ENCODE measurements around the gene MYO16. TPM values are rescaled to one million over a fixed set of nuclear protein-coding genes. Genes with fewer than 3 reads are reported as not detected.

The MYO16 gene
- total RNA-seq, 1 experiment from 2014 or later, result 0.49 TPM

GRCh38 chr13:109126891-109127641 is 497.7 kb downstream of the MYO16 start:
- intact Hi-C loops (cut with micrococcal nuclease; ENCODE audit: unreplicated experiment), result no loop called here
- BruUV-seq (replicated peaks), result no TSS peak
- DNase-seq (ENCODE audit: low spot score), result no peak
- TF ChIP-seq EZH2 (IDR thresholded peaks at IDR 0.05; ENCODE audit: borderline replicate concordance, low read depth, low read length, poor library complexity, severe bottlenecking) (no peak), CTCF (conservative IDR thresholded peaks at IDR 0.05; ENCODE audit: low read depth, low read length) (no peak)
- CTCF ChIA-PET, result no interaction called here
- POLR2A ChIA-PET (ENCODE audit: low non-redundant PET), result no interaction called here
- no peaks in the 10 kb centered on the region for H3K9me3 ChIP-seq (ENCODE audit: low read depth, low read length, poor library complexity, severe bottlenecking)
- peaks cover 60% of the 10 kb centered on the region for H3K4me1 ChIP-seq (ENCODE audit: insufficient read depth, low read length, poor library complexity, severe bottlenecking)
- H3K27ac ChIP-seq (ENCODE audit: low read depth, low read length, poor library complexity, severe bottlenecking), result no peak overlapping the region
- no peaks in the 10 kb centered on the region for H3K36me3 ChIP-seq (ENCODE audit: insufficient read depth, low read length, poor library complexity, severe bottlenecking)
- H3K4me3 ChIP-seq (ENCODE audit: low read depth, low read length, poor library complexity, severe bottlenecking), result no peak overlapping the region
- no peaks in the 10 kb centered on the region for H3K27me3 ChIP-seq (replicated peaks; ENCODE audit: insufficient read depth, low read depth, low read length, poor library complexity)

- CTCF ChIA-PET, result no interaction called here
- Histone ChIP-seq H3K36me3 (ENCODE audit: insufficient read depth, low read length, poor library complexity, severe bottlenecking) (no peaks in the 10 kb centered on the region), H3K4me1 (ENCODE audit: insufficient read depth, low read length, poor library complexity, severe bottlenecking) (peaks cover 61% of the 10 kb centered on the region), H3K9me3 (ENCODE audit: low read depth, low read length, poor library complexity, severe bottlenecking) (no peaks in the 10 kb centered on the region), H3K27me3 (replicated peaks; ENCODE audit: insufficient read depth, low read depth, low read length, poor library complexity) (no peaks in the 10 kb centered on the region), H3K4me3 (ENCODE audit: low read depth, low read length, poor library complexity, severe bottlenecking) (no peak overlapping the region), H3K27ac (ENCODE audit: low read depth, low read length, poor library complexity, severe bottlenecking) (no peak overlapping the region)
- DNase-seq (ENCODE audit: low spot score), result no peak
- intact Hi-C loops (cut with micrococcal nuclease; ENCODE audit: unreplicated experiment), result no loop called here
- BruUV-seq (replicated peaks), result no TSS peak
- POLR2A ChIA-PET (ENCODE audit: low non-redundant PET), result no interaction called here
- TF ChIP-seq EZH2 (IDR thresholded peaks at IDR 0.05; ENCODE audit: borderline replicate concordance, low read depth, low read length, poor library complexity, severe bottlenecking) (no peak), CTCF (conservative IDR thresholded peaks at IDR 0.05; ENCODE audit: low read depth, low read length) (no peak)
Measured at GRCh38 chr13:109128121-109128520, 498.7 kb downstream of the MYO16 start.

- Histone ChIP-seq H3K36me3 (ENCODE audit: insufficient read depth, low read length, poor library complexity, severe bottlenecking) (no peaks in the 10 kb centered on the region), H3K27ac (ENCODE audit: low read depth, low read length, poor library complexity, severe bottlenecking) (no peak overlapping the region), H3K4me3 (ENCODE audit: low read depth, low read length, poor library complexity, severe bottlenecking) (no peak overlapping the region), H3K4me1 (ENCODE audit: insufficient read depth, low read length, poor library complexity, severe bottlenecking) (peaks cover 45% of the 10 kb centered on the region), H3K27me3 (replicated peaks; ENCODE audit: insufficient read depth, low read depth, low read length, poor library complexity) (no peaks in the 10 kb centered on the region), H3K9me3 (ENCODE audit: low read depth, low read length, poor library complexity, severe bottlenecking) (no peaks in the 10 kb centered on the region)
- no peak for DNase-seq (ENCODE audit: low spot score)
- ChIA-PET POLR2A (ENCODE audit: low non-redundant PET) (no interaction called here), CTCF (no interaction called here)
- TF ChIP-seq CTCF (conservative IDR thresholded peaks at IDR 0.05; ENCODE audit: low read depth, low read length), result no peak
- TF ChIP-seq EZH2 (IDR thresholded peaks at IDR 0.05; ENCODE audit: borderline replicate concordance, low read depth, low read length, poor library complexity, severe bottlenecking), result no peak
- no TSS peak for BruUV-seq (replicated peaks)
- intact Hi-C loops (cut with micrococcal nuclease; ENCODE audit: unreplicated experiment), result no loop called here
Measured at GRCh38 chr13:109130093-109130835, 500.9 kb downstream of the MYO16 start.
